WTC11 (cell line): ENCODE data around the gene CRACR2A. TPM values are rescaled to one million over a fixed set of nuclear protein-coding genes. Genes with fewer than 3 reads are reported as not detected.

Experiments used
- ATAC-seq: fragments of 200-7000 bp; cut with Tn5 transposase; 2 replicates; pipeline ENCODE4 v1.10.0; 2021; ENCODE audit warnings: mild to moderate bottlenecking, moderate library complexity
- CTCF ChIA-PET: fragments of 300-600 bp; sonication (Branson Sonifier 250); formaldehyde crosslinking; loops from one replicate; lab custom pipeline; 2021; ENCODE audit warnings: antibody characterized with exemption; lab: Charles Lee
- POLR2A ChIA-PET: fragments of 350-600 bp; sonication (Branson Sonifier 250); formaldehyde crosslinking; loops from one replicate; lab custom pipeline; 2021; ENCODE audit warnings: antibody characterized with exemption; lab: Charles Lee
- DNase-seq: peaks from one replicate; pipeline ENCODE4 v3.0.0; 2021; ENCODE audit warnings: low spot score
- H3K27ac Mint-ChIP-seq: 2 replicates; pipeline ENCODE4 v1.8.0; 2021; ENCODE audit warnings: mixed read lengths
- H3K27me3 Mint-ChIP-seq: 2 replicates; pipeline ENCODE4 v1.8.0; 2021; ENCODE audit warnings: low read depth, mild to moderate bottlenecking, moderate library complexity, mixed read lengths
- H3K36me3 Mint-ChIP-seq: 2 replicates; pipeline ENCODE4 v1.8.0; 2021; ENCODE audit warnings: mixed read lengths
- H3K4me1 Mint-ChIP-seq: 2 replicates; pipeline ENCODE4 v1.8.0; 2022; ENCODE audit warnings: mixed read lengths
- H3K4me3 Mint-ChIP-seq: 2 replicates; pipeline ENCODE4 v1.8.0; 2021; ENCODE audit warnings: mild to moderate bottlenecking, moderate library complexity, mixed read lengths
- H3K9me3 Mint-ChIP-seq: 2 replicates; pipeline ENCODE4 v1.8.0; 2021; ENCODE audit warnings: mixed read lengths
- ELF4 ChIP-seq: sonication (generic); formaldehyde crosslinking; IDR thresholded peaks from 2 replicates; pipeline ENCODE4 v1.8.1; 2022; ENCODE audit warnings: low read depth, mild to moderate bottlenecking, moderate library complexity, missing genetic modification reagents
- ERG ChIP-seq: fragments of 250-450 bp; sonication (Bioruptor Pico); IDR thresholded peaks from 2 replicates; pipeline ENCODE4 v1.8.0; 2021; ENCODE audit warnings: mild to moderate bottlenecking
- JUN ChIP-seq: sonication (generic); formaldehyde crosslinking; IDR thresholded peaks from 2 replicates; pipeline ENCODE4 v1.8.0; 2023; ENCODE audit warnings: mild to moderate bottlenecking, missing genetic modification reagents
- MXD4 ChIP-seq: fragments of 250-450 bp; sonication (Bioruptor Pico); IDR thresholded peaks from 2 replicates; pipeline ENCODE4 v1.8.0; 2021; ENCODE audit warnings: mild to moderate bottlenecking, moderate library complexity, borderline replicate concordance
- PRRX2 ChIP-seq: fragments of 250-450 bp; sonication (Bioruptor Pico); IDR thresholded peaks from 2 replicates; pipeline ENCODE4 v1.8.0; 2021; ENCODE audit warnings: mild to moderate bottlenecking
- SMAD3 ChIP-seq: sonication (generic); formaldehyde crosslinking; IDR thresholded peaks from 2 replicates; pipeline ENCODE4 v1.8.0; 2022; ENCODE audit warnings: missing genetic modification reagents, mild to moderate bottlenecking, borderline replicate concordance
- USF2 ChIP-seq: sonication (generic); formaldehyde crosslinking; IDR thresholded peaks from 2 replicates; pipeline ENCODE4 v1.8.1; 2023; ENCODE audit warnings: mild to moderate bottlenecking, missing genetic modification reagents, moderate library complexity
- ZNF317 ChIP-seq: sonication (generic); formaldehyde crosslinking; IDR thresholded peaks from 2 replicates; pipeline ENCODE4 v1.8.1; 2023; ENCODE audit warnings: low read depth, mild to moderate bottlenecking, moderate library complexity, missing genetic modification reagents, borderline replicate concordance
- ZNF512 ChIP-seq: sonication (generic); formaldehyde crosslinking; IDR thresholded peaks from 2 replicates; pipeline ENCODE4 v1.8.1; 2022; ENCODE audit warnings: missing genetic modification reagents, borderline replicate concordance
- total RNA-seq: library from RNA; stranded (reverse); gene quantifications from 3 replicates; pipeline ENCODE4 v1.2.3, GENCODE V29; 2021
- TF ChIP-seq, protein P1 (sequence below): sonication (generic); formaldehyde crosslinking; IDR thresholded peaks from 2 replicates; pipeline ENCODE4 v1.8.1; 2023; ENCODE audit warnings: mild to moderate bottlenecking, missing genetic modification reagents
- TF ChIP-seq, protein P2 (sequence below): fragments of 250-450 bp; sonication (Bioruptor Pico); conservative IDR thresholded peaks from 2 replicates; pipeline ENCODE4 v1.9.0; 2021; ENCODE audit warnings: mild to moderate bottlenecking
- TF ChIP-seq, protein P3 (sequence below): sonication (generic); formaldehyde crosslinking; IDR thresholded peaks from 2 replicates; pipeline ENCODE4 v1.8.1; 2023; ENCODE audit warnings: mild to moderate bottlenecking, missing genetic modification reagents

Gene CRACR2A
- total RNA-seq, 1 experiment from 2014 or later: 2.6 TPM

DNA sequence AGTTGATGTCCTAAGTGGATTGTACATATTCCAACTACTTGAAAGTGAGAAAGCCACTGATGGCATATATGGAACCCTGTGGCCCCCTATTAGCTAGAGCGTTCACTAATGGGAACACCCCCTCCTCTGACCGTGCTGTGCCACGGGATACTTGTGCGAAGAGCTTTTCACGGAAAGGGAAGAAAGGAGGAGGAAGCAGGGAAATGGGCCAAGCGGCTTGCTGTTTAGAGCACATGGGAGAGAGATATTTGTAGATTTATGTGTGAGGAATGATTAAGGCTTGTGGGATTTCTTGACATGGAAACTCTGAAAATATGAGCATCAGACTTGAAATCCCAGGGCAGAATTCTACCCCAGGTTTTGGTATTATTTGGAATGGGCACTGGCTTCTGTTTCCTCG lies 132.1 kb downstream of the CRACR2A start:
- POLR2A ChIA-PET: no interaction called here
- TF ChIP-seq SMAD3: no peak
- TF ChIP-seq JUN (CRISPR knock-in tag): no peak
- TF ChIP-seq, protein P1, sequence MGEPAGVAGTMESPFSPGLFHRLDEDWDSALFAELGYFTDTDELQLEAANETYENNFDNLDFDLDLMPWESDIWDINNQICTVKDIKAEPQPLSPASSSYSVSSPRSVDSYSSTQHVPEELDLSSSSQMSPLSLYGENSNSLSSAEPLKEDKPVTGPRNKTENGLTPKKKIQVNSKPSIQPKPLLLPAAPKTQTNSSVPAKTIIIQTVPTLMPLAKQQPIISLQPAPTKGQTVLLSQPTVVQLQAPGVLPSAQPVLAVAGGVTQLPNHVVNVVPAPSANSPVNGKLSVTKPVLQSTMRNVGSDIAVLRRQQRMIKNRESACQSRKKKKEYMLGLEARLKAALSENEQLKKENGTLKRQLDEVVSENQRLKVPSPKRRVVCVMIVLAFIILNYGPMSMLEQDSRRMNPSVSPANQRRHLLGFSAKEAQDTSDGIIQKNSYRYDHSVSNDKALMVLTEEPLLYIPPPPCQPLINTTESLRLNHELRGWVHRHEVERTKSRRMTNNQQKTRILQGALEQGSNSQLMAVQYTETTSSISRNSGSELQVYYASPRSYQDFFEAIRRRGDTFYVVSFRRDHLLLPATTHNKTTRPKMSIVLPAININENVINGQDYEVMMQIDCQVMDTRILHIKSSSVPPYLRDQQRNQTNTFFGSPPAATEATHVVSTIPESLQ: no peak
- no peak for TF ChIP-seq ELF4 (CRISPR knock-in tag)
- TF ChIP-seq, protein P2, sequence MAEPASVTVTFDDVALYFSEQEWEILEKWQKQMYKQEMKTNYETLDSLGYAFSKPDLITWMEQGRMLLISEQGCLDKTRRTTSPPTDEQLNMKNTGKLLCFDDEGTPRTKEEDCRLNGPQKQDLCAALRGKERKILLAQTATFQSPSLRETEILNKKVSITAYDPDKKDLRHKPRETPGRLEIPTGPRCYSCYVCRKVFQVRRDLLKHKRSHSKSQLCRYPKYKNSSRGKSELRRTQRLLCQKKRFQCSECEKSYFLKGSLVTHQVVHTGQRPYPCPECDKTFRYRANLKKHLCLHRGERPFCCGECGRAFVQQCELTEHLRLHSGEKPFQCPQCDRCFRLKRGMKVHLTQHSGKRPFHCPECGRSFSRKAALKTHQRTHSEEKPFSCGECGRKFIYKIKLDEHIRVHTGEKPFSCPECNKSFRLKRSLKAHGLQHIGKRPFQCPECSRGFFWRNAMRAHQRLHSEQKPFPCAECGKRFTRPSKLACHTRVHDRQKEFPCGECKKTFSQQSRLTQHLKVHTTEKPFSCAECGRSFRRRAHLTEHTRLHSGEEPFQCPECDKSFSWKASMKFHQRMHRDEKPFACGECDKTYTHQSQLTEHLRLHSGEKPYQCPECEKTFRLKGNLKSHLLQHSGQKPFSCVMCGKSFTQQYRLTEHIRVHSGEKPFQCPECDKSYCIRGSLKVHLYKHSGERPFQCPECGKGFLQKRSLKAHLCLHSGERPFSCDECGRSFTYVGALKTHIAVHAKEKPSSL (CRISPR knock-in tag): no peak
- TF ChIP-seq PRRX2 (CRISPR knock-in tag): no peak
- no peaks in the 10 kb centered on the region for H3K9me3 Mint-ChIP-seq
- H3K4me3 Mint-ChIP-seq: no peak overlapping the region
- no peak for ATAC-seq
- H3K27me3 Mint-ChIP-seq: no peaks in the 10 kb centered on the region
- peaks cover 11% of the 10 kb centered on the region for H3K4me1 Mint-ChIP-seq
- H3K27ac Mint-ChIP-seq: no peak overlapping the region
- CTCF ChIA-PET: no interaction called here
- H3K36me3 Mint-ChIP-seq: no peaks in the 10 kb centered on the region
- DNase-seq: no peak

GRCh38 chr12:3617565-3617964 lies 135.3 kb downstream of the CRACR2A start:
- ATAC-seq: no peak
- H3K36me3 Mint-ChIP-seq: no peaks in the 10 kb centered on the region
- POLR2A ChIA-PET: no interaction called here
- H3K4me3 Mint-ChIP-seq: no peak overlapping the region
- DNase-seq: no peak
- H3K9me3 Mint-ChIP-seq: no peaks in the 10 kb centered on the region
- no peak for TF ChIP-seq ZNF317 (CRISPR knock-in tag)
- no peak for TF ChIP-seq ZNF512
- TF ChIP-seq, protein P3, sequence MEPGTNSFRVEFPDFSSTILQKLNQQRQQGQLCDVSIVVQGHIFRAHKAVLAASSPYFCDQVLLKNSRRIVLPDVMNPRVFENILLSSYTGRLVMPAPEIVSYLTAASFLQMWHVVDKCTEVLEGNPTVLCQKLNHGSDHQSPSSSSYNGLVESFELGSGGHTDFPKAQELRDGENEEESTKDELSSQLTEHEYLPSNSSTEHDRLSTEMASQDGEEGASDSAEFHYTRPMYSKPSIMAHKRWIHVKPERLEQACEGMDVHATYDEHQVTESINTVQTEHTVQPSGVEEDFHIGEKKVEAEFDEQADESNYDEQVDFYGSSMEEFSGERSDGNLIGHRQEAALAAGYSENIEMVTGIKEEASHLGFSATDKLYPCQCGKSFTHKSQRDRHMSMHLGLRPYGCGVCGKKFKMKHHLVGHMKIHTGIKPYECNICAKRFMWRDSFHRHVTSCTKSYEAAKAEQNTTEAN (CRISPR knock-in tag): no peak
- TF ChIP-seq, protein P2 (CRISPR knock-in tag): no peak
- TF ChIP-seq ERG (CRISPR knock-in tag): no peak
- no peak for TF ChIP-seq USF2 (CRISPR knock-in tag)
- TF ChIP-seq MXD4: no peak
- TF ChIP-seq, all 79 proteins: peak for 0
- no peak overlapping the region for H3K27ac Mint-ChIP-seq
- H3K4me1 Mint-ChIP-seq: peaks cover 15% of the 10 kb centered on the region
- no peaks in the 10 kb centered on the region; the same call in 1 of the 2 replicates for H3K27me3 Mint-ChIP-seq
- CTCF ChIA-PET: no interaction called here
